Hepatic stellate cell (primary cell): ENCODE measurements around the gene ESAM.

Experiments
- DNase-seq: peaks from one replicate; pipeline ENCODE4 v3.0.0; 2011; ENCODE audit warnings: low spot score

Gene ESAM

GRCh38 chr11:124753205-124753604 is 8.9 kb downstream of the ESAM start:
- DNase-seq, result no peak

DNA sequence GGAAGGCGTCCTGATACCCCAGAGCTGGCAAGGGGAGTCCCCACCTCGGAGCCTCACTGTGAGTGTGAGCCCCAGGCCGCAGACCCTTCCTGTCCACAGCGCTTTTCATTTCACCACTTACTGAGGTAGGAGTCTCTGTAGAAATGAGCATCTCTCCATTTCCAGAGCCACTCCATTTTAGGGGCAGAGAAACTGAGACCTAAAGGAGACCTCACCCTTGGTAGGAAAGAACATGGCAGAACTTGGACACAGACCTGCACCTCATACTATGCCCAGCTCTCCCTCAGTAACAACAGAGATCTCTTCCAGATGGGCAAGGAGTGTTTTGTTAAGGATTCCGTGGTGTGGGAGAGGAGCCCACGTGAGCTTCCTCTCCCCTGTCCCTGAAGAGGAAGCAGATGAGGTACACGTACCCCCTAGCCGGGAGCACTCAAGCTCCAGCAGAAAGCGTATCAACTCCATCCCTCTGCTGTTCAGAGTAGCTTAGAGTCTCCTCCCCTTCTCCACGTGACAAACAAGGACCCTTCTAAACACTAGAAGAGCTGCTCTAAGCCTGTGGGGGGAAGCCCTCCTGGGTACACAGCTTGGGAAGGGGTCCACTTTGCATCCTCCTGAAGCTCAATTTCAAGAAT is 9.5 kb downstream of the ESAM start:
- no peak for DNase-seq

GRCh38 chr11:124751741-124752470 is 10.2 kb downstream of the ESAM start, which contains the start of gene VSIG2:
VSIG2 (minus strand) TSS chr11:124752255; CDS start chr11:124752137, 118 bp downstream.
- DNase-seq, result no peak

DNA sequence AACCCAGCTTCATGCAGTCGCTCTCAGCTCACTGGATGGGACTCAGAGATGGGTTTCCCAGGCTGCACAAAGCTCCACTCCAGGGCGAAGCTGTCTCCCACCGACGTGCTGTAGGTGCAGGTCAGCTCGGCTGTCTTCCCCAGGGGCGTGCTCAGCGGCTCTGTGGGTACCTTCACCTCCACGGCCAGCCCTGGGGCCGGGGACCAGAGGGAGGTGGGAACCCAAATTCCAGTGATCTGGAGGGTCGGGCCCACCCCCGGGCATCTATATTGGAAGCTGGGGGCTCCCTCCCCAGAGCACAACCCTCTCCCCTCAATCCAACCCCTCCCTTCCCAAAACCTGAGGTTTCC is 10.7 kb downstream of the ESAM start:
- DNase-seq, result no peak

GRCh38 chr11:124749912-124750311 is 12.2 kb downstream of the ESAM start:
- no peak for DNase-seq

- no peak for DNase-seq
These were observed 13.4 kb downstream of the ESAM start for GRCh38 chr11:124748481-124749343.

DNA sequence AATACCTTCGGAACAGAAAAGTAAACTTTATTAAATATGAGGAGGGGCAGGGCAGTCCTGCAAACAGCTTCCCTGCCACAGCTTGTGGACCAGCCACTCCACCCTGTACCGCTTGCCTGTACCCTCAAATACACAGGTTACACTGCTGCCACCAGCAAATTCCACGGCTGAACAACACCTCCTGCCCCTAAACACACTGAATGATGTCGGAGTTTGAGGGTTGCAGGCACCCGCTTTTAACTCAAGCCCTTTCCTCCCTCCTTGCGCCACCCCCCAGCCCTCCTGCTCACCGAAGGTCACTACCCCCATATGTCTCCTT is 14.0 kb downstream of the ESAM start:
- no peak for DNase-seq

- no peak for DNase-seq
These were observed 14.5 kb downstream of the ESAM start for GRCh38 chr11:124747406-124748099.

DNA sequence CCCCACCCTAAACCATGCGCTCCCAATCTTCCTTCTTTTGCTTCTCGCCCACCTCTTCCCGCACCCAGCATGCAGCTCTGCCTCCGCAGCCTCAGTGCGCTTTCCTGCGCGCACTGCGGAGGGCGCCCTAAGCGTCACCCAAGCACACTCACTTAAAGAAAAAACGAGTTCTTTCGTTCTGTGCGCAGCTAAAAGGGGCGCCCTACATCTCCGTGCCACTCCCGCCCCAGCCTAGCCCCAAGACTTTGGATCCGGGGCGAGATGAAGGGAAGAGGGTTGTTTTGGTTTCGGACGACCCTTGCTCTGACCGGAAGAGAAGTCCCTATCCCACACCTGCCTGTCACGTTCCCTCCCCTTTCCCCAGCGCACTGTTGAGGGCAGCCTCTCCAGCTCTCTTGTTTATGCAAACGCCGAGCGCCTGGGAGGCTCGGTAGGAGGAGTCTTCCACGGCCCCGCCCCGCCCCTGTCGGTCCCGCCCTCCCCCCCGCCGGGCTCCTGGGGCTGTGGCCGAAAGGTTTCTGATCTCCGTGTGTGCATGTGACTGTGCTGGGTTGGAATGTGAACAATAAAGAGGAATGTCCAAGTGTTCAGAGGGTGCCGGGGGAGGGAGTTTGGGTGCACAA is 15.4 kb downstream of the ESAM start:
- DNase-seq, result peak; percentile 96

- no peak for DNase-seq
These were observed 16.1 kb downstream of the ESAM start for GRCh38 chr11:124745835-124746620.

DNA sequence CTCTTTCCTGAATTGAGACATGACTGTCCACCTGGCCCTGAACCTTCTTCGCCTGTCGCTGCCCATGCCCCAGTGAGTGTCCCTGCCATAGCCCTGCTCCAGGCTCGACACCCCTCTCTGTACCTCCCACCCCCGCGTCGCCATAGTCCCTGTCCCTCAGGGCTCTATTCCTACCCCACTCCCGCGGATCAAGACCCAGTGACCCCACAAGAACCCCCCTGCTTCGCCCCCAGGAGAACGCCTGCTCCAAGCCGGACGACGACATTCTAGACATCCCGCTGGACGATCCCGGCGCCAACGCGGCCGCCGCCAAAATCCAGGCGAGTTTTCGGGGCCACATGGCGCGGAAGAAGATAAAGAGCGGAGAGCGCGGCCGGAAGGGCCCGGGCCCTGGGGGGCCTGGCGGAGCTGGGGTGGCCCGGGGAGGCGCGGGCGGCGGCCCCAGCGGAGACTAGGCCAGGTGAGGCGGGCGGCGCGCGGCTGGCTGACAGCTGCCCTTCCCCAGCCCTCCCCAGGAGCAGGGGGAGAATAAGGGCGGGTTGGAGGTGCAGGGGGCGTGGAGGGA is 16.7 kb downstream of the ESAM start:
- DNase-seq, result no peak

GRCh38 chr11:124743050-124743449 is 19.0 kb downstream of the ESAM start:
- DNase-seq, result no peak

- DNase-seq, result no peak
These were observed 19.5 kb downstream of the ESAM start for GRCh38 chr11:124742555-124742954.

GRCh38 chr11:124740277-124740882 is 21.7 kb downstream of the ESAM start:
- DNase-seq, result no peak

DNA sequence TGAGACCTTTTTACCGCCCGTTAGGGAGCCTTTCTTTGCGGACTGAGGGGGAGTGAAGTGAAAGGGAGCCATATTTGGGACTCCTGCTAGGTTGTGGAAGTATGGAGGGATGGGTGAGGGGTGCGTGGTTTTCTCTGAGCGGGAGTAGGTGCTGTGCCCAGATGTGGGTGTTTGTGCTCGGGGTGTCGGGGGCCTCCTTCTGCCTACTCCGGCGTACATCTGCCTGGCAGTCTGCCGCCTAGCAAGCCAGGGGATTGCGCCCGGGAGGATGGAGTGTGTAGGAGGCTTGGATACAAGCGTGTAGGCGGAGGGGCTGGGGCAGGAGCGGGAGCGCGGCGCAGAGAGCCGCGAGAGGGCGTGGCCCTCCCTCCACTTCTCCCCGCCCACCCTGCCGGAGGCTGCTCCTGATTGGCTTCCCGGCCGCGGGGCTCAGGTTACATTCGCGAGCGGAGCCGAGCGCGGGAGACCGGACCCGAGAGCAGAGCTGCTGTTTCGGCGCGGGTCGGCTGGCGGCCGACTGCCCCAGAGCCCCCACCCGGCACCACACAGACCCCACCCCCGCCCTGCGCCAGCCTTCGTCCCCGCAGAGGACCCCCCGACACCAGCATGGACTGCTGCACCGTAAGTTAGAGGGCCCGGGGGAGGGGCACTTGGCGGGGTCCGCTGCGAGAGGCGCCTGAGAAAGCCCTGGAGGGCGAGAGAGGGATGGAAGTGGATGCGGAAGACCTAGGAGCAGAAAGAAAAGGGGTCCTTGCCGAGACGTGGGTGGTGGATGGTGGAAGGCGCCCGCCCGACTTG is 22.4 kb downstream of the ESAM start, which contains the start of gene NRGN:
TSS of gene NRGN (plus strand) at position 464 of the 798 bp plus-strand sequence. CDS start at position 607, 143 bp downstream.
- DNase-seq, result peak; percentile 98

DNA sequence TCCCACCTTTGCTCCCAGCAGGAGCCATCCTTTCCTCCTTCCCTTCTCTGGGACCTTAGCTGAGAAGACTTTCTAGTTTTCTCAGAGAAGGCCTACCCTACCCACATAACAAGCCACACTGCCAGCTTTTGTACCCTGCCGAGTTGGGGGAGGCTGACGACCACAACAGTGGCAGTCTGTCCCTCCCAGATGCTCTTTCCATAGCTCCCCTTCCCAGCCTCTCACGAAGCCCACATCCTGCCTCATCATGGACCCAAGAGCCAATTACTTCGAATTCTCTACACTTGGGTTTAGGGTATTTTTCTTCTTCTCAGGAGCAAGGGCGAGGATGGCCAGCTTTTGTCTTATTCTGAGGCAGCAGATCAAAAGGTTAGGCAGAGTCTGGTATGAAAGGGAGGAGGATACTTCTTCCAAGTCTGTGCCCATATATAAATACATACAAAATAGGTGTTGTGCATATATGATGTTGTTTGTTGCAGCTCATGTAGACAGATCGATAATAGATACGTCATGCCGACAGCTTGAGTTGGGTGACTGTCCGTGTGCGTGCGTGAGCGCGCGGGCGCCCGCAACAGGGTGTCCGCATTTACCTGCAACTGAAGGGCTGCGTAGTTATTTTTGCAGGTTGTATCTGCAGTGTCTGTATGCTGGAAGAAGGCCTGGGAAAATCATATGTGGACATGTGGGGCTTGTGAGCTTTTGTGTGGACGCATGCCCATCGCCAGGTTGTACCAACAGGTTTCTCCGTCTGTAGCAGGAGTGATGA is 23.2 kb downstream of the ESAM start:
- DNase-seq, result no peak

DNA sequence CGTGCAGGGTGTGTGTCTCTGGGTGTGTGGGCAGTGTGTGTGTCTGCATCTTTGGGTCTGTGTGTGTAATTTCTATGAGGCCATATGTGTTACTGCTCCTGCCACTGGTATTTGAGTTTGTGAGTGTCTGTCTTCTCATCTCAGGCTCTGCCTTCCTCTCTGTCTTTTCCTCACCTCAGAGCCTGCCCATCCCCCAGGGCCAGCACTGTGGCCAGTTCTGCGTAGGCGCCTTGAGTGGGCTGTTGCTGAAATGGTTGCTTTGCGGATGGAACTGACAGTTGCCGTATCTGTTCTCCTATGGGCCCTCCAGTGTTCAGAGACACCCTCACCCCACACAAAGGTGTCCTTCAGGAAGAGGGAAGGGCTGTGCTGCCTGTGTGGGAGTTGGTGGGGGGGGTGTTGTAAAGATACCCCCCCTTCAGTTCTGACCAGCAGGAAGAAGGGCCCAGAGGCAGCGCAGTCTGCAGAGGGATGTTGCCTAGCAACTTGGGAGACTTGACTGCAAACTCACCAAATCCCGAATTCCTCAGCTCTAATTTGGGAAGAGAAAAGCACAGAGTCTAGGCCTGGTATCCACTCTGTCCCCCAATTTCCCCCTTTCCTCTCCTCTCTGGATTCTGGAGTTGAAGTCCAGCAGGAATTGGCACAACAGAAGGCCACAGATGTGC is 24.3 kb downstream of the ESAM start:
- DNase-seq, result no peak

DNA sequence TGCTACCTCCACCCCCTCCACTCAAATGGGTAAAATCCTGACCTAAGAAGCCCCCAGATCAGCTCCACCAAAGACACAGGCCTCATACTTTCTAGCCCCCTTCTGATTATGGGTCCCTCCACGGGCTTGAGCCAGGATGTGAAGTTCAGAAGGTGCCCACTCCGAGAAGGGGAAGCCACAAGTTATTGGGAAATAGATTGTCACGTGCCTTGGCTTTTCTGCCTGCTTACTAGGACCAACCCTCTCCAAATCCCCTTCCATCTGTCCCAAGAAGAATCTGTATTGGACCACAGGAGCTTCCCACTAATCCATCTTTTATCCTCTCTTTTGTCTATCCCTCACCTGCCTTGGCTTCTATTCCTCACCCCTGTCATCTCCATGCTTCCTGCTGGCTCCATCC is 25.4 kb downstream of the ESAM start:
- DNase-seq, result no peak
